Calu3 (cell line): Measurements from ENCODE around the gene CSRP1. TPM values are rescaled to one million over a fixed set of nuclear protein-coding genes. Genes with fewer than 3 reads are reported as not detected.

Experiments
- BruUV-seq: library from RNA; stranded (reverse); fragments of 400-500 nt; replicated peaks from 2 replicates; lab custom pipeline; 2021; lab: Mats Ljungman, UMichigan
- CTCF ChIA-PET: fragments of 300-600 bp; sonication (Branson Sonifier 250); formaldehyde crosslinking; loops from one replicate; lab custom pipeline; 2022; ENCODE audit warnings: antibody characterized with exemption; lab: Charles Lee
- DNase-seq: peaks from one replicate; pipeline ENCODE4 v3.0.0; 2022
- H3K27ac Mint-ChIP-seq: one replicate; pipeline ENCODE4 v1.8.0; 2022; ENCODE audit warnings: mixed read lengths; ENCODE audit not compliant: unreplicated experiment
- H3K27me3 Mint-ChIP-seq: one replicate; pipeline ENCODE4 v1.8.0; 2022; ENCODE audit warnings: mixed read lengths; ENCODE audit not compliant: unreplicated experiment
- H3K36me3 Mint-ChIP-seq: one replicate; pipeline ENCODE4 v1.8.0; 2022; ENCODE audit warnings: mild to moderate bottlenecking, moderate library complexity, mixed read lengths; ENCODE audit not compliant: insufficient read depth, unreplicated experiment
- H3K4me1 Mint-ChIP-seq: one replicate; pipeline ENCODE4 v1.8.0; 2022; ENCODE audit warnings: mild to moderate bottlenecking, low read depth, mixed read lengths; ENCODE audit not compliant: unreplicated experiment
- H3K4me3 Mint-ChIP-seq: one replicate; pipeline ENCODE4 v1.8.0; 2022; ENCODE audit warnings: mild to moderate bottlenecking, low read depth, moderate library complexity, mixed read lengths; ENCODE audit not compliant: unreplicated experiment
- H3K9me3 Mint-ChIP-seq: one replicate; pipeline ENCODE4 v1.8.0; 2022; ENCODE audit warnings: low read depth, mixed read lengths; ENCODE audit not compliant: unreplicated experiment
- CTCF ChIP-seq: fragments of 200-600 bp; IDR thresholded peaks from one replicate; pipeline ENCODE4 v1.8.0; 2022; ENCODE audit warnings: antibody characterized with exemption; ENCODE audit not compliant: unreplicated experiment
- intact Hi-C: fragments of 100-400 bp; cut with micrococcal nuclease; formaldehyde crosslinking; loops from one replicate; pipeline ENCODE4 v1.10.0; 2022; ENCODE audit not compliant: unreplicated experiment
- total RNA-seq: library from RNA; stranded (reverse); gene quantifications from 2 replicates; pipeline ENCODE4 v1.2.3, GENCODE V29; 2022

The CSRP1 gene
- total RNA-seq, 1 experiment from 2014 or later = 69.9 TPM

- peak; percentile 52 for DNase-seq
These were observed 39.0 kb upstream of the CSRP1 start for GRCh38 chr1:201545851-201546492.

DNA sequence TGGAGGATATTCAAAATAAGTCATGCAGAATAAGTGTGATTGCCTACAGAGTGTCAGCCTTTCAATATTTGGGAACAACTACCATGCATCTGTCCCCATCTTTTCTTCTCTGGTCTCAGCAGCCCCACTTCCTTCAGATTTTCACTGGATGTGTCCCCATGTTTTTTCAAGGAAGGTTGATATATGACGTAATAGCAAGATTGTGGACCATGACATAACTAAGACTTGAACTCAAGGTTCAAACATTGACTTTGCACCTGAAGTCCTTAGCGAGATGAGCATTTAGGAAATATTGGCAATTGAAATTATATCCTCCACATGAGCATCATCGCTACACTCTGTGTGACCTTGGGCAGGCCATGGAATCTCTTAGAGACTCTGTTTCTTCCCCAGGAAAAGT, 37.8 kb upstream of the CSRP1 start:
- no peak for DNase-seq
- CTCF ChIA-PET = no interaction called here
- Mint-ChIP-seq H3K36me3 (peaks cover 3% of the 10 kb centered on the region), H3K27me3 (no peaks in the 10 kb centered on the region), H3K9me3 (no peaks in the 10 kb centered on the region), H3K27ac (no peak overlapping the region), H3K4me1 (peaks cover 48% of the 10 kb centered on the region), H3K4me3 (no peak overlapping the region)
- no peak for TF ChIP-seq CTCF
- intact Hi-C loops = no loop called here
- BruUV-seq = no TSS peak

More at GRCh38 chr1:201545851-201546492, 39.0 kb upstream of the CSRP1 start:
- Mint-ChIP-seq H3K4me1 (peaks cover 39% of the 10 kb centered on the region), H3K9me3 (no peaks in the 10 kb centered on the region), H3K36me3 (no peaks in the 10 kb centered on the region), H3K4me3 (no peak overlapping the region), H3K27ac (no peak overlapping the region), H3K27me3 (no peaks in the 10 kb centered on the region)
- peak; percentile 26 for TF ChIP-seq CTCF
- BruUV-seq = no TSS peak
- intact Hi-C loops = no loop called here
- CTCF ChIA-PET = interaction anchor here (0.6 to 1.0 kb wide), 2 partner anchors 12 to 305 kb away, joined by 3 to 6 read pairs; no protein-coding TSS in a partner anchor

GRCh38 chr1:201543871-201544642, 37.1 kb upstream of the CSRP1 start:
- DNase-seq = no peak
- Mint-ChIP-seq H3K9me3 (no peaks in the 10 kb centered on the region), H3K4me3 (no peak overlapping the region), H3K36me3 (peaks cover 10% of the 10 kb centered on the region), H3K27ac (no peak overlapping the region), H3K4me1 (peaks cover 47% of the 10 kb centered on the region), H3K27me3 (no peaks in the 10 kb centered on the region)
- no peak for TF ChIP-seq CTCF
- no TSS peak for BruUV-seq
- intact Hi-C loops = no loop called here
- CTCF ChIA-PET = no interaction called here

DNA sequence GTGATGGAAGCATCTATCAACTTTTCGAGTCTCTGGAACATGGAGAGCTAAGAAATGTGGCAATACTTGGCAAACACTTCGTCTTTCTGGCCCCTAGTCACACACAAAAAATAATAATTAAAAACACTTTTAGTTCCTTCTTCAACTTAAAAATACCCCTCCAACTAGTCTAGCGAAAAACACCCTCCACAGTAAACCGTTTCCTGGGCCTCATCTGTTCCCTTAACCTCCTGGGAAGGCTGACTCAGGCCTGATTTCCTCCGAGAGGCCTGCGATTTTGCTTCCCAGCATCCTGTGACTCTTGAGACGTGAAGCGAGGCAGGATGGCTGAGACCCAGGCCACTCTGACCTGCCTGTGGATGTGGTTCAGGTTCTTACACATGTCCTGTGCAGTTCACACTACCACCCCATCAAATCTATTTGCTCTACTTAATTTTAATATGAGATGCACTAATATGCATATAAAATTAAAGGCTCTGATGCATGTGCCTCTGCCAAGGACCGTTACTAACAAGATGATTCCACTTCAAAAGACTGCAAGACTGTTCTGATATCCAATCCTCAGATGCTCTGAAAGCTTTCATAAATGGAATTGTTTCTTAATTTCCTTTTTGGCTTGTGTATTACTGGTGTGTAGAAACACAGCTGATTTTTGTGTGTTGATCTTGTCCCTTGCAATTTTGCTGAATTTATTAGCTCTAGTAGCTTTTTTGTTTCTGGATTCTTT, 35.5 kb upstream of the CSRP1 start:
- Mint-ChIP-seq H3K9me3 (no peaks in the 10 kb centered on the region), H3K4me1 (peaks cover 53% of the 10 kb centered on the region), H3K27ac (no peak overlapping the region), H3K4me3 (no peak overlapping the region), H3K36me3 (peaks cover 20% of the 10 kb centered on the region), H3K27me3 (no peaks in the 10 kb centered on the region)
- DNase-seq = no peak
- no TSS peak for BruUV-seq
- intact Hi-C loops = no loop called here
- no peak for TF ChIP-seq CTCF
- CTCF ChIA-PET = interaction anchor here (1.7 kb wide), 1 partner anchor 10 kb away, joined by 4 read pairs; no protein-coding TSS in a partner anchor
